GM18861 (cell line): Measurements from ENCODE around the gene KLF16.

Source experiments
- ATAC-seq: cut with Tn5 transposase; IDR thresholded peaks from one replicate; pipeline ENCODE4 v1.9.1; 2021; ENCODE audit not compliant: unreplicated experiment

Gene KLF16

DNA sequence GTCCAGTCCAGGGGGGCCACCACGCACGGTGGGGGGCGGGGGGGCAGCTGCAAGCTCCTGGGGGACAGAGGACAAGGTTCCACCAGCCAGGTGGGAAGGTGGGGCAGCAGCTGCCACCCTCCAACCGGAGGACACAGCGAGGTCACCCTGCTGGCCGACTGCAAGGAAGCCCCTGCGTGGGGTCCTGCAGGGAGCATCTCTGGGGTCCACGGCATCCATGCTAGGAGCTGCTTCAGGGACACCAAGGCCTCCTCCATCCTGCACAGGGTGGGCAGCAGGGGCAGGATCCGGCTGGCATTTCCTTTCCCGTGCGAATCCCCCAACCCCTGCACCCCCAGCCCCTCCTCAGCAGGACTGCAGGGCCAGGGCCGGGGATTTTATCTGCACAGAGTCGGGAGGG is 8.3 kb upstream of the KLF16 start:
- no peak for ATAC-seq

DNA sequence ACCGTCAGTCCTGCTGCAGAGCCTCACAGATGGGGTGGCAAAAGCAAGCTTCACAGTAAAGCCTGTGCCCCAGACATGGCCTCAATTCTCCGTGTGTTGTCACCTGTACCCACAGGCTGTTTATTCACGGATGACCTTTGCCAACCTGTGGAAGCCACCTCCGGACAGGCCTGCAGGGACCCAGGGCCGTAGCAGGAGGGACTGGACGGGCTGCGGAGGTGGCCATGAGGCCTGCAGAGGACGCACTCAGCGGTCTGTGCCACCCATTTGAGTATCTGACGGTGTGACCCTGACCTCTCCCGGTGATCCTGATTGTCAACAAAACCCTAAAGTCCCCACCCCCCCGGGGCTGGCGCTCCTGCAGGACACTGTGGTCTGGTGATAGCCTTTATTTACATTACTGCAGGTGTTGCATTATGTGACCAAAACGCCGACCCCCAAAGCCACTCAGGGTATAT is 7.8 kb upstream of the KLF16 start:
- no peak for ATAC-seq

DNA sequence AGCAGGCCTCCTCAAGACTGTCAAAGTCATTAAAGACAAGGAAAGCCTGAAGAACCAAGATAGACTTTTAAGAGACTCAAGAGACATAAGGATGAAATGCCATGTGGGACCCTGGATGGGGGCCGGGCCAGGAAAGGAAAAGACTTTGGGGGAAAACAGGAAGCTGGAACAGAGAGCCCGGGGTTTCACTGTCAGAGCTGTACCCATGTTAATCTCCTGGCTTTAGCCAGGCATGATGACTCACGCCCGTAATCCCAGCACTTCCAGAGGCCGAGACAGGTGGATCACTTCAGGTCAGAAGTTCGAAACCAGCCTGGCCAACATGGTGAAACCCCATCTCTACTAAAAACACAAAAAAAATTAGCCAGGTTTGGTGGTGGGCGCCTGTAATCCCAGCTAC is 5.6 kb upstream of the KLF16 start:
- ATAC-seq: no peak

DNA sequence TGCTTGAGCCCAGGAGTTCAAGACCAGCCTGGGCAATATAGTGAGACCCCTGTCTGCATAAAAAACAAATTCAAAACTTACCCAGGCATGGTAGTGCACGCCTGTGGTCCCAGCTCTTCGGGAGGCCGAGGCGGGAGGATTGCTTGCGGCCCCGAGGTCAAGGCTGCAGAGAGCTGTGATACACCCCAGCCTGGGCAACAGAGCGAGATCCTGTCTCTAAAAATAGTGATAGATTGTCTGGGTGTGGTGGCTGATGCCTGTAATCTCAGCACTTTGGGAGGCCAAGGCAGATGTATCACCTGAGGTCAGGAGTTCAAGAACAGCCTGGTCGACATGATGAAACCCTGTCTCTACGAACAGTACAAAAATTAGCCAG is 4.0 kb upstream of the KLF16 start:
- no peak for ATAC-seq

DNA sequence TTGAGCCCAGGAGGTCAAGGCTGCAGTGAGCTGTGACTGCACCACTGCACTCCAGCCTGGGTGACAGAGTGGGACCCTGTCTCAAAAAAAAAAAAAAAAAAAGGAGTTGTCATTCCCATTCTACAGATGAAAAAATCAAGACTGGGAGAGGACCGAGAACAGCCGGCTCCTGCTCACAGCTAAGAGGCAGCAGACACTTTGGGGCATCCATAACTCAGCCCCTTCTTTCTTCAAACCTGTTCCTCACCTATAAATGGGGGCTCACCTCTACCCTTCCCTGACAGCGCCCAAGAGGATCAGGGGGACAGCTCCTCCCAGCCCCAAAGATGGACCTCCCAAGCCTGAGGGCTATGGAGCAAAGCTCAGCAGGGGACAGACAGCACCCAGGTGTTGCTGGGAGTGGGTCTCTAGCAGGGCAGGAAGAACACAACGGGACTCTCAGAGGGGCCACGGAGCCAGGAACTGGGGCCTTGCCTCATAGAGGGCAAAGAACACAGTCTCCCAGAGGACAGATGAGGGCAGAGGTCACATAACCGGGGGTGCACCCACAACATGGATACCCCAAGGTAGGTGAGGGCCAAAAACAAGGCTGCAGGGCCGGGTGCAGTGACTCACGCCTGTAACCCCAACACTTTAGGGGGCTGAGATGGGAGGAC is 3.4 kb upstream of the KLF16 start:
- ATAC-seq: no peak

DNA sequence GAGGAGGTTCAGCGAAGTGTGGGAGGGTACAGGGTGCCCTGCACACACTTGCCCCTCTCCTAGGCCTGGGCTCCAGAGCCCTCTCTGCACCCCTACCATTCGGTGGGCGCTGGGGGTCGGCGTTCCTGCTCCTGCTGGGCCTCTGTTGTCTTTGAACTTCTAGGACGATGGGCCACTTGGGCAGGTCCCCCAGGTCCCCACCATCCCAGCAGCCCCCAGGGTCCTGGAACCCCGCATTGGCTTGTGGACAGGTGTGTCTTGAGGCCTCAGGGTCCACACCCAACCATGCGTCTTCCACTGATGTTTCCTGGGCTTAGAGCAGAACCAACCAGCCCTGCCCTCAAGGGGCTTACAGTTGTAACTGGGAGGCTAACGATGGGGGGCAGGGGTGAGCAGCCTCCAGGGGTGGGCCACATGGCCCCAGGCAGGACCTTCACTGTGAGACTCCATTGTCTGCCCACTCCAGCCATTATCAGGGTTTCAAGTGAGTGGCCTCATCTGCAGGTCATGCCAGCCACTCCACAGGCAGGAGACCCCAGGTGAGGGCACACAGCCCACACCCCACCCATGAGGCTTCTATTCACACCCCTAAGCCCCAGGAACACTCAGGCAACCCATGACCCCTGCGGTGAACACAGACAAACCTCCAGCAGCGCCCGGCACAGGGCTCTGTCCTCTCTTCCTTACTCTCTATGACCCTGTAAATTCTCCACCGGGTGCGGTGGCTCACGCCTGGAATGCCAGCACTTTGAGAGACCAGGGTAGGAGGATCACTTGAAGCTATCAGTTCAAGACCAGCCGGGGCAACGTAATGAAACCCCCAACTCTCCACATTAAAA is 2.0 kb upstream of the KLF16 start:
- ATAC-seq: no peak

DNA sequence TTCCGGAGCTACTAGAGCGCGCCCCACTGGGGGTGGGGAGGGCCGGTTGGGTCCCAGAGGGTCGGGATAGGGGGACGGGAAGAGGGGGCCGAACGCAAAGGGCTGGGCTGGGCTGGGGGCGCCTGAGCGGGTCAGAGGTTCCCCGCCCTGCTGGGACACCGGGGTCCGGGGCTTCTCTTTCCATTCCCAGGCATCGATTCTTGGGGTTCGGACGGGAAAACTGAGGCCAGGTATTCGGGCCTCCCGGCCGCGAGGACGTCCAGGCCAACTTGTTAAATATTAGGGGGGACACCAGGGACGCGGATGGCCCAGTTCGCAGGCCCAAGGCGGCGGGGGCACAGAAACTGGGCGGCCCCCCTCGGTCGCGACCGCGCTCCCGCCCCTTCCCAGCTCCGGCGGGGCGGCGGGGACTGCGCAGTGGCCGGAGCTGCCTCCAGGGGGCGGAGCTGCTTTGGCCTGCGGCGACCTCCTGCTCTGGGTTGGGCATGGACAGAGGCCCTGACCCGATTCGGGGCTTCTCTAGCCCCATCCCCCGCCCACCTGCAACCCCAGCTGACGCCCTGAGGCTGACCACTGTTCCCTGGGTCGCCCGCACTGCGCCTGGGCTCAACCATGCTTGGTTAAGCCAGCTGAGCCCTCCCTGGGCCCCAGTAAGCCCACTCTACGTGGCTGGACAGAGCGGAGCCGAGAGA is 1.2 kb upstream of the KLF16 start:
- ATAC-seq: peak; percentile 24

DNA sequence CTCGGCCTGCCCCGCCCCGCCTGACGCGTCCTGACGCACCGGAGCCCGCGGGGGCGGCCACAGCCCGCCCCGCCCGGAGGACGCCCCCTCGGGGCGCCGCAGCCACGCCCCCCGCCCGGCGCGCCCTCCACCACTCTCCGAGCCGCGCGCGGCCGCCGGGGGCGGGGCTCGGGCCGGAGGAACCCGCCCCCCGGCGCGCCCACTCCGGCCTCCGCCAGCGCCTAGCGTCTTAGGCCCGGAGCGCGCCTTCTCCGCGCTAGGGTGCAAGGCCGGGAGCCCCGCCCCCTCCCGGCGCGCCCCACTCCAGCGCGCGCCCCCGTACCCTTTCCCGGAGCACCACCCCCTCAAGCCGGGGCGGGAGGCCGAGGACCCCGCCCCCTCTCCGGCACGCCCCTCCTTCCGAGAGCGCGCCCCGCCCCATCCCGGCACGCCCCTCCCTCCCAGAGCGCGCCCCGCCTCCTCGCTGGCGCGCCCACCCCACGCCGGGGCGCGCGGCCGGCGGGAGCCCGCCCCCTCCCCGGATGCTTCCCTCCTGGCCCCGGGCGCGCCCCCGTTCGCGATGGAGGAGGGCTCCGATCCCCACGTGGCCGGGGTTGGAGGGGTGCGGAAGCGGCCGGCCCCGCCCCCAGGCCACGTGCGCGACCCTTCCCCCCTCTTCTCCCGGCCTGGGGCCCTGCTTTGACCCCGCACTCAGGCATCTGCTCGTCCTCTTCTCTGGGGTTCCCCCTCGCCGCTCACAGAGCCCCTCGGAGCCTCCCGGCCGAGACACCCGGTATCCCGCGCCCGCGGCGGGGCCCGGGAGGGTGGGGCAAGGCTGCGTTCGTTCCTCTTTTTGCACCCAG is 480 bp upstream of the KLF16 start:
- ATAC-seq: peak; percentile 46

DNA sequence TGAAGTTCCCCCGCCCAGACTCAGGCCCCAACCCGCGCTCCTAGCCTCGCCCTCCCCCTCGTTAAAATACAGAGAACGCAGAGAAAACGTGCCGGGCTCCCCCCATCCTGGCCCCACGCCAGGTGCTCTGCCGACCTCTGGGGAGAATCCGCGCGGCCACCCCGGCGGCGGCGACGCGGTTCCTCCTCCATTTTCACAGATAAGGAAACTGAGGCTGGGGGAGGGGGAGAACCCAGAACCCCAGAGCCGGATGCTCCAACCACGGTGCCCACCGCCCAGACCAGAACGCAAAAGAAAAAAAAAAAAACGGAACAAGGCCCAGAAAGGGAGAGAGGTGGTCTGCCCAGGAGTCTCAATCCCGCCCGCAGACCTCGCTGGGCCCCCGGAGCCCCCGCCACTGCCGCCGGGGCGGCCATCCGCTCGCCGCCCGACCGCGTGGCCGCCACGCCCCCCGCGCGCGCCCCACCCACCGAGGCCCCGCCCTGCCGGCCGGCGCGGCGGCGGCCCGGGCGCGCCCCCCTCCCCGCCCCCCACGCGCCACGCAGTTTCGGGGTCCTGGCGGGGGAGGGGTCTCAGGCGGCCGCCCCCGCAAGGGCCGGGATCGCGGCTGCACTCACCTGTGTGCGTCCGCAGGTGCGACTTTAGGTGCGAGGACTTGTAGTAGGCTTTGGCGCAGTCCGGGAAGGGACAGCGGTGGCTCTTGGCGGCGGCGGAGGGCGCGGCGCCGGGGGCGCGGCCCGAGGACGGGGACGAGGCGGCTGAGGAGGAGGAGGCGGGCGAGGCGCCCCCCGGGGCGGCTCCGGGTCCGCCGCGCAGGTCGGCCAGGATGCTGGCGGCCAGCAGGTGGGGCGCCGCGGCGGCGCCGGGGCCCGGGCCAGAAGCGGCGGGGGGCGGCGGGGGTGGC is 703 bp downstream of the KLF16 start:
- ATAC-seq: no peak

DNA sequence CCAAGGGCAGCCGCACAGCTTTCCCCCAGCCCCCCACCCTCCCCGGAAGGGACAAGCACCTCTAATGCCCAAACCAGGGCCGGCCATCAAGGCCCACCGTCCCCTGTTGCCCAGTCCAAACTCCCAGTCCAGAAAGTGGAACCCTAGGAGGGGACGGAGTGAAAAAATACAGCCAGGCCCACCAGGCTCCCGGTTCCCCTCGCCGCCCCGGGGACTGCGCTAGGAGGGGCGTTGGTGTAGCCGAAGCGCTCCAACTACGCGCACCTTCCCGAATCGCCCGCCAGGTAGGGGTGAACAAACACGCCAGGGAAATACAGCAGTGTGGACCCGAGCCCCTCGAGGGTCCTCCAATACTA is 1.3 kb downstream of the KLF16 start:
- no peak for ATAC-seq

DNA sequence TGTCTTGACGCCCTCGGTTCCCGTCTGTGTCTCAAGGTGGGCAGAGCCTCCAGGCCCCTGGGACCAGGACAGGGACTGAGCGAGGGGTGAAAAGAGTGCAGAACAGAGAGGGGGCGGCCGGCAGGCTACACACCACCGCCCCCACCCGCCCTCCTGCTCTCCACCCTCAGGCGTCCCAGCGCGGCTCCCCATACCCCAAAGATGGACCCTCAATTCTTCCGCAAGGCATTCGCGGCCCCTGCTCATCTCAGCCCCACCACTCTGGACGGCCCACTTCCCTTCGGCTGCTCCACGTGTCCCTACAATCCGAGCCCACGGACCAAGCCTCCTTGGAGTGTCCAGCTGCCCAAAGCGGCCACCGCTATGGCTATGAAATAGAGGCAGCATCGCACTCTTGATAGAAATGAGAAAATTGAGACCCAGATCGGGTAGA is 1.8 kb downstream of the KLF16 start:
- no peak for ATAC-seq

DNA sequence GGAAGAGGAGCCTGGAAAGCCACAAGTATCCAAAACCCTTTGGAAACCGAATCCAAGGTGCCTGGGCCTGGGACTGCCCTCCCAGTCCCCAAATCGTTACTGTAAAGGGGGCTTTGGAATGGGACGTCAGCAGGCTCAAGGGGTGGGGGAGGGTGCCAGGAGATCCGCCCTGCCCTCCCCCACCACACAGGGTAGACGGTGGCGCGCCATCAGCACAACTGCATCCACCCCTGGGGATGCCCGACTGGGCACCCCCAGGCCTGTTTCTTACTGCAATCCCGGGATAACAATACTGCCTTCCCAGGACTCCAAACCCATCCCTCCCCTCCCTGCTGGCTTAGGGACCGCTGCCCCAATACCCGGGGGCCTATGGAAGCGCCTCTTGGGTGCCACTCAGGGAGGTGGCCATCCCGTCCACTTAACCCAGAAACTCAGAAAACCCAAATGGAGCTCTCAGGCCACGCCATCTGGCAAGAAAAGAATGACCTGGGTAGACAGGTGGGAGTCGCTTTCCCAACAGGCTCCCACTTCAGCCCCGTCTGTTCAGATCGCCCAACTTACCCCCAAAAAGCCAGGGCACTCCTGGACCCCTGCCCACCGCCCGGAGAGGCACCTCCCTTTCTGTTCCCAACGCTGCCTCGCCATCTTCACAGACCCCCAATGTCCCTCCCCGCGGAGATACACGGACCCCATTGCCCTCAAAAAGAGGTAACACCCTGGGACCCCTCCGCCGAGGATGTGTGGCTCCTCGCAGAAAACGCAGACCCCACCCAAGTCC is 2.4 kb downstream of the KLF16 start:
- ATAC-seq: no peak

DNA sequence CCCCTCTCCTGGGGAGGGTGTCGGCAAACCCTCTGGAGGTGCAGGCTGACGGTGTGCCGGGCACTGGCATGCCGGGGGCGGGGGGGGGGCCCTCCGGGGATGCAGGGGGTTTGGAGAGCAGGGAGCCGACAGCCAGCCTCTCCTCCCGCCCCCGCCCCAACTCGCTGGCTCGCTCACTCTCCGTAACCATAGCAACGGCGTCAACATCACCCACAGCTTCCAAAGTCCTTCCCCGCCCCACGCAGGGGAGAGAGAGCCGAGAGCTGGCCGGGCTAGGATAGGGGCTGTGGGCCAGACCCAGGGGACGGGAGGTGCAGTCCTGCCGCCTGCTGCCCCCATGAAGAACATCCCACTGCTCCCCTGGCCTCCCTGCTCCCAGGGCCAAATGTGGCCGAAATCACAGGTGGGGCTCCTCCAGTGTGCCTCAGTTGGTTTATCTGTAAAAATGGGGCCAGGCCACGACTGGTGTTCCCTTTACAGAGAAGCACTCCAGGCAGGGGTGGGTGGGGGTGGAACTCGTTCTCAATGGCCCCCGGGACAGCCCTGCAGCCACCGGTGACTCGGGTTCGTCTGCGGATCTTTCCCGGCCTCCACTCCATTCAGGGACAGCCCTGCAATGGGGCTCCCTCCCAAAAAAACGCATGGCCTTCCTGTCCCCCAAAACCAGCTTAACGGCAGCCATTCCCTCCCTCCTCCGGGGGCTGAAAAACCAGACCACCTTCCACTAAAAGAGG is 3.2 kb downstream of the KLF16 start:
- no peak for ATAC-seq

DNA sequence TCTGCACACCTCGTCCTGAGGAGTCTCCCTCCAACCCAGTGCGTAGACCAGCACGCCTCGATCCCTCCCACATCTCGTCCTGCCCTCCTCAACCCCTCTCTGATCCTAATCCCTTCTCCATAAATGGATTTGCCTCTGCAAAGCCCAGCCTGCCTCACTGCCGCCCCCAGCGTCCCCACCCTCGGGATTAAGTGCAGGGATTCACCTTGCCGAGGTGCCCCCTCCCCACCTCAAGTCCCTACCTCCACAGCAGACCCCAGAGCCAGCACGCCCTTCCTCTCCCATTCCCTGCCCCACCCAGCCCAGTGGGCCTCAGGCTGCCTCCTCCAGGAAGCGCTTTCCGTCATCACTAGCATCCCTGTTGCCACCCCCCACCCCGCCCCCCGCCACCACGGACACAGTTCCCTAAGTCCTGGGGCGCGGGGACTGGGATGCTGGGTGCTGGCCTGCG is 4.0 kb downstream of the KLF16 start:
- no peak for ATAC-seq

DNA sequence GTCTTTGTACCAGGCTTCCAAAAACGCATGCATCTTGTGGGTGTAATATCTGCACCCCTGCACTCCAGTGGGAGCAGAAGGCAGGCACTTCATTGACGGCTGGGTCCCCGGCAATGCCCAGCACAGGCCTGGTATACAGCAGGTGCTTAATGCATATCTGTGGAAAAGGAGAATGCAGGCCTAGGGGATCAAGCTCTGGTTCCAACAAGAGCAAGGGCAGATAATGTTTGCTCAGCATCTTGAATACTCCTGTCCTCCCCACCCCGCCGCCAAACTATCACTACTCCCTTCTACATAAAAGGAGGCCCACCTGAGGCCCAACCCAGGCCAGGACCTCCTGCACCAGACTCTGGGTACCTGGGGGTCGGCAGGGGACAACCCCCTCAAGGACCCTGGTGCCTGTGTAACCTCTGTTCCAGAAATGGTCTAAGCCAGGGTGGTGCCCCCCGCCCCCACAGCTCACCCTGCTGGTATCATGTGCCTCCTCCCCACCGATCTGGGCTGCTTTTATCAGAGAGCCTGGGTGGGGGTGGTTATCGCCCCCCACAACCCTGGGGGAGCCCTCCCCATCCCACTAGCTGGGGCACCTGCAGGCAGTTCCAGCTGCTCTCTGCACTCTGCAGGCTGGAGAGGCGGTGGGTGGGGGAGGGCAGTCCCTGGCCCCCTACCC is 4.8 kb downstream of the KLF16 start:
- no peak for ATAC-seq

DNA sequence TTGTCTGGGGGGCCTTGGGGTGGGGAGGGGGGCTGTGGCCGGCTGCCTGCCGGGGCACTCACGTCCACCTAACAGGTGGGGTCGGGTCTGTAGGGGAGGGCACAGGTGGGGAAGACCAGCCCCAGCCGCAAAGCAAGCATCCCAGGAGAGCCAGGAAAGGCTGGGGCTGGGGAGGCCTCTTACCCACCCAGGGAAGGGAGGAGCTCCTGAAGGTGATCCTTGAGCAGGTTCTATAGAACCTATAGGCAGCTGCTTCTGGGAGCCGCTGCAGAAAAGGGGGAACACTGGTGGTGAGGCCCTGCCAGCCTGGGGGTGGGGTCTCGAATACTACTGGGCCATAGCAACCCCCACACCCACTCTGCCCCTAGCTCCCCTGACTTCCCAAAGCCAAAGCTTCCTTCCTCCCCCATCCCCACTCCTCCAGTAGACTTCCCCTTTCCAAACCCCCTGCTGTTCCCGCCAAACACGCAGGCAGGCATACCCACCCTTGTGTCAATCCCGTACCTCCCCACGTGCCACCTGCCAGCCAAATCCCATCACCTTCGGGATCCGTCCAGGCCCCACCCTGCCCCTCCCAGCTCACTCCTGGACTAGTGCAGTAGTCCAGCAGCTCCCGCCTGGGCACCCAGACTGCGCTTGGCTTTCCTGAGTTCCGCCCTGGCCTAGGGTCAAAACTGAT is 5.6 kb downstream of the KLF16 start:
- no peak for ATAC-seq
